ENCODE measurements around the gene DBNL. TPM values are rescaled to one million over a fixed set of nuclear protein-coding genes. Genes with fewer than 3 reads are reported as not detected.

The DBNL gene
- total RNA-seq, 2 experiments from 2014 or later: 148 to 153 TPM

DNA sequence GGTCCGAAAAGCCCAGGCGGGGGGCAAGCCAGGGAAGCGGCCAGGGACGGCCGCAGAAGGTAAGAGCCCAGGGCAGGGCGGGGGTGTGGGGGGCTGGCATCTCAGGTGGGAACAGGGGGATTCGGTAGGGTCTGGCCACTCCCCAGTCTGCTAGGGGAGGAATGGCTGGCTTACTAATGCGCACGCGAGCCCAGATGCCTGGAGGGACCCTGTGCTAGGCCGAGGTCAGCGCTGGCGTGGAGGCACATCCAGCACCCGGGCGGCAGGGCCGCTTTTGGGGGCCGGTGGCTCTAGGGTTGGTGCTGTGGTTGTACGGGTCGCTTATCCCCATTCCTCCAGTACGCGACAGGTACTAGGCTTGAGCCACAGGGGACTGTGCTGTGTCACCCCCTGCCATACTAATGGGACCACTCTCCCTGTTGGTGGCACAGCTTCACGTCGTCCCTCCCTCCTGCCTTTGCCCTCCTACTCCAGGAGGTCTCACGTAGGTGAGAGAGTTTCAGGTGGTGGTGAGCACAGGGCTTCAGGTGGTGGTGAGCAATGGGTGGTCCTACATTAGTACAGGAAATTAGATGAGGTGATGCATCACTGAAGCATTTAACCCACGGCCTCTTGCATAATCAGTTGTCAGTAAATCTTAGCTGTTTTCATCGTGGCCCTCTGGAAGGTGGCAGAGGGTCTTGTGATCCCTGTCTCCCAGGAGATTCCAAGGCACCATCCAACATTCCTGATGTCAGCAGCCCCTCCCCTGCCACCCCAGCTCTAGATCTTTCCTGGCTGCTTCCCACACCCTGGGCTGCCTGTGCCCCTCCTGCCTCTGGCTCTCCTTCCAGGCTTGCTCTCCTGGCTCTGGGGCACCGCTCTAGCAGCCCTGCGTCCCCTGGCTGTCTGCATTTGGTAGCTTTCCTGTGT lies 60.6 kb downstream of the DBNL start:
- Mint-ChIP-seq H3K27me3 (peaks cover 29% of the 10 kb centered on the region), H3K27ac (no peak overlapping the region), H3K4me3 (peak overlapping the region; percentile 42), H3K9me3 (ENCODE audit: low read depth) (no peaks in the 10 kb centered on the region), H3K4me1 (peaks cover 4% of the 10 kb centered on the region), H3K36me3 (no peaks in the 10 kb centered on the region)
- CTCF ChIA-PET: no interaction called here
- ATAC-seq (peak; percentile 9), DNase-seq (no peak)

DNA sequence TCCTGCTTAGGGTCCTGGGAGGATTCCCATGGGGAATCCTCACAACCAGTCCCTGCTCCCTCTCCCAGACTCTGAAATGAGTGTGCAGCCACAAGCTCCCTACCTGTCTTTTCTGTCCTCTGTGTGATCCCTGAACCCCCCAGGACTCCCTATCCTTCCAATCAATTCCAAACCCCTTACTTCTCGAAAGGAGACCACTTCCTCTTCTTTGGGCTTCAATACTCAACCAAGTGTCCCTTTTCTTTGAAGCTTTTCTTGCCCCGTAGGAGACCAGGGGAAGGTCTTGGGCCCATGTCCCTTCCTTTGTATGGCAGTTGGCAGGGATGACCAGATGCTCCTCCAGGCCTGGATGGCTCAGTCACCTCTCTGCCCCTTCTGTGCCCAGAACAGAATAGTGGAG lies 61.3 kb downstream of the DBNL start:
- CTCF ChIA-PET: no interaction called here
- Mint-ChIP-seq H3K4me1 (peaks cover 4% of the 10 kb centered on the region), H3K4me3 (peak overlapping the region; percentile 22), H3K9me3 (ENCODE audit: low read depth) (no peaks in the 10 kb centered on the region), H3K36me3 (no peaks in the 10 kb centered on the region), H3K27me3 (peaks cover 29% of the 10 kb centered on the region), H3K27ac (no peak overlapping the region)
- ATAC-seq (no peak), DNase-seq (no peak)

DNA sequence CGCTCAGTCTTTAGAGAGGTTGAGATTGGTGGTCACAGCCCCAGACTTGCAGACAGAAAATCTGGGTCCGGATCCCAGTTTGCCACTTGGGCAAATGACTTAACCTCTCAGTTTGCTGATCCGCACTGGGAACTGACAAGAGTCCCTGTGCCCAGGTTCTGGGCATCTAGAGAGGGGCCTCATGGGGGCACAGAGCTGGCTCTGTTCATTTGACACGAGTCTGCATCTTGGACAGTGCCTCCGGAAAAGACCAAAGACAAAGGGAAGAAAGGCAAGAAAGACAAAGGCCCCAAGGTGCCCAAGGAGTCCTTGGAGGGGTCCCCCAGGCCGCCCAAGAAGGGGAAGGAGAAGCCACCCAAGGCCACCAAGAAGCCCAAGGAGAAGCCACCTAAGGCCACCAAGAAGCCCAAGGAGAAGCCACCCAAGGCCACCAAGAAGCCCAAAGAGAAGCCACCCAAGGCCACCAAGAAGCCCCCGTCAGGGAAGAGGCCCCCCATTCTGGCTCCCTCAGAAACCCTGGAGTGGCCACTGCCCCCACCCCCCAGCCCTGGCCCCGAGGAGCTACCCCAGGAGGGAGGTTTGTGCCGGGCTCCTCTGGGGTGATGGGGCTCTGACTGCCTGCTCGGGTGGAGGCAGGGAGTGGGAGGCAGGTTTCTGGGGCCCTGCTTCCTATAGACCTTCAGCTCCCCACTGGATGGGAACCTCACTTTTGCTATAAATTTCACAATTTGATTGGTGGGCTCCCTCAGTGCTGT lies 62.0 kb downstream of the DBNL start:
- CTCF ChIA-PET: interaction anchor here (1.1 kb wide), 1 partner anchor 9 kb away, joined by 3 read pairs; no protein-coding TSS in a partner anchor
- ATAC-seq: no peak
- Mint-ChIP-seq H3K27ac (no peak overlapping the region), H3K27me3 (peaks cover 29% of the 10 kb centered on the region), H3K9me3 (ENCODE audit: low read depth) (no peaks in the 10 kb centered on the region), H3K4me1 (peaks cover 4% of the 10 kb centered on the region), H3K36me3 (no peaks in the 10 kb centered on the region), H3K4me3 (no peak overlapping the region)
- no peak for DNase-seq

DNA sequence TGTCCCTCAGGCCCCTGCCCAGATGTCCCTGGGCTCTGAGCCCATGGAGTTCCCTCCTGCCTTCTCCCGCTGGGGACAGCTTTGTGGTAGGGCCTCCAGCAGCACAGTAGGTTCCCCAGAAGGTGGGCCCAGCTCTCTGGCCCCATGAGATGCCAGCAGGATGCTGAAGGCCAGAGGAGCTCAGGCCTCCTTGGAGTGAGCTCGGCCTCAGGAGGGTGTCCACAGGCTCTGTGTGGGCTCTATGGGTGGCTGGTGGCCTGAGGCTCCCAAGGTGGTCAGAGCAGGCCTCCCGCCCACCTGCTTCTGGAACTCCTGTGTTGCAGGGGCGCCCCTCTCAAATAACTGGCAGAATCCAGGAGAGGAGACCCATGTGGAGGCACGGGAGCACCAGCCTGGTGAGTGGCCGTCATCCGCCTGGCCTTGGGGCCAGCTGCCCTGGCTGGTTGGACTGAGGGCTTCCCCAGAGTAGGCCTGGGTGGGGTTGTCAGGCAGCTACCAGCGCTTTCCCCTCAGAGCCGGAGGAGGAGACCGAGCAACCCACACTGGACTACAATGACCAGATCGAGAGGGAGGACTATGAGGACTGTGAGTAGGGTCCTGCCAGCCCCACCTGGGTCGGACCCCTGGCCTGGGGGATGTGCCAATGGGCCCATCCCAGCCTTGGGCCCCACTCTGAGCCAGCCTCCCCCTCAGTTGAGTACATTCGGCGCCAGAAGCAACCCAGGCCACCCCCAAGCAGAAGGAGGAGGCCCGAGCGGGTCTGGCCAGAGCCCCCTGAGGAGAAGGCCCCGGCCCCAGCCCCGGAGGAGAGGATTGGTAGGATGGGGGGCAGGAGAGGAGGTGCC lies 62.8 kb downstream of the DBNL start:
- no peak overlapping the region for H3K4me3 Mint-ChIP-seq

DNA sequence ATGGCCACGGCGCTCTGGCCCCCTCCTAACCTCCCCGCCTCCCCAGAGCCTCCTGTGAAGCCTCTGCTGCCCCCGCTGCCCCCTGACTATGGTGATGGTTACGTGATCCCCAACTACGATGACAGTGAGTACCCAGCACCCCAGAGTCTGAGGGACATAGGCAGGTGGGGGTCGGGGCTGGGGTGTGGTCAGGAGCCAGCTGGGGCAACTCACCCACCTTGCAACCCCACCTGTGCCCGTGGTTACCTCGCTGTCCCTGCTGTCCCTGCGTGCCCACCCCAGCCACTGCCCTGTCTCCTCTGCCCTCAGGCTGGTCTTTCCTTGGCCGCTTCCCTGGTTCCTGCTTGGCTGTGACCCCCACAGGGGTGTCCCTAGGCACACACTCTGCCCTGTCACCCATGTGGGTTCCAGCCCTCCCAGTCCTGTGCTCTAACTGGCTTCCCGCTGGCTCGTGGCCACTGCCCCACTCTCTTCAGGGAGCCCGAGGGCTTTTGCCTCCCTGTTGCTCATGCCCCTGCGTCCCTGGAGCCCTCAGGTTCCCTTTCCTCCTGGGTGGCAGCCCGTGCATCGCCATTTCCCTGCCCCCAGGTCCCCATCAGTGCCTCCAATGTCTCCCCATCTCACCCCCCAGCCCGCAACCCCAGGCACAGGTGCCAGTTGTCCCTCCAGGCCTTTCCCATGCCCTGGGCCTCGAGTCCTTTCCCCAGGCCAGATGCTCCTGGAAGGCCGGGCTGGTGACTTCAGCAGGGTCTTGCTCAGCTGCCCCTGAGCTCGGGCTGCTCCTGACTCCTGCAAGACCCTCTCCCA lies 63.7 kb downstream of the DBNL start:
- Mint-ChIP-seq H3K36me3 (no peaks in the 10 kb centered on the region), H3K4me3 (no peak overlapping the region), H3K27me3 (peaks cover 18% of the 10 kb centered on the region), H3K27ac (no peak overlapping the region), H3K4me1 (peaks cover 4% of the 10 kb centered on the region), H3K9me3 (ENCODE audit: low read depth) (no peaks in the 10 kb centered on the region)
- no peak for DNase-seq
- ATAC-seq: no peak
- CTCF ChIA-PET: interaction anchor here (1.1 kb wide), 1 partner anchor 10 kb away, joined by 3 read pairs; no protein-coding TSS in a partner anchor

More for the DNA sequence above, 62.8 kb downstream of the DBNL start:
- ATAC-seq: no peak
- Mint-ChIP-seq H3K4me1 (peaks cover 4% of the 10 kb centered on the region), H3K27me3 (peaks cover 26% of the 10 kb centered on the region), H3K27ac (no peak overlapping the region), H3K9me3 (ENCODE audit: low read depth) (no peaks in the 10 kb centered on the region), H3K36me3 (no peaks in the 10 kb centered on the region)
- CTCF ChIA-PET: interaction anchor here (1.1 kb wide), 1 partner anchor 10 kb away, joined by 3 read pairs; no protein-coding TSS in a partner anchor
- DNase-seq: no peak

DNA sequence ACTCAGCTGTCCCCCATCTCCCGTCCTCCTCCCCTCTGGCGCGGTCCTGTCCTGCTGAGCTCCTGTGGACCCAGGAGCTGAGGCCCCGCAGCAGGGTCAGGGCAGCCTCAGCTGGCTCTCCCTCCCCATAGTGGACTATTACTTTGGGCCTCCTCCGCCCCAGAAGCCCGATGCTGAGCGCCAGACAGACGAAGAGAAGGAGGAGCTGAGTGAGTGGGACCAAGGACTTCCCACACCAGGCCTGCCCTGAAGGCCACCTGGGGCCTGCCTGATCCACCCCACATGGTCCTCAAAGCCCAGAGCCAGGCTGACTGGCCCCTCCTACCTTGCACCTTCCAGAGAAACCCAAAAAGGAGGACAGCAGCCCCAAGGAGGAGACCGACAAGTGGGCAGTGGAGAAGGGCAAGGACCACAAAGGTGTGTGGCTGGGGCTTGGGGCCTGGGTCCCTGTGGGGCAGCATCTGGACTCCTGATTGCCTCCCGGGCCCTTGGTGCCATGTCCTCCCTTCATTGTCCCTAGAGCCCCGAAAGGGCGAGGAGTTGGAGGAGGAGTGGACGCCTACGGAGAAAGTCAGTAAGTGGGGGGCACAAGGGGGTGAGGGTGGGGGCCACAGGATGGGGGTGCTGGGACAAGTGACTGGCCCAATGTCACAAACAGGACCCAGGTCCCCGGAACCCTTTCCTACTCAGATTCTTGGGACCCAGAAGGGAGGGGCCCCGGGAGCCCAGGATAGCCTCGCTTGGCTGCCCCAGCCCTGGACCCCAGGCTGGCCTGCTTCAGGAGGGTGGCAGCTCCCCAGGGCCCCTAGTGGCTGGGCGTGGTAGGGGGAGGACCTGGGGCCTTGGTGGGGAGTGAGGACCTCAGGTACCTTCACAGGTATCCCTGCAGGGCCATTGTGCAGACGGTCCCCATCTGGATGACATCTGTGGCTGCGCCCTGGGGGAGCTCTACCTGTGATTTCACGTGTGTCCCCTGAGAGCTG lies 64.6 kb downstream of the DBNL start:
- H3K9me3 Mint-ChIP-seq (ENCODE audit: low read depth): no peaks in the 10 kb centered on the region
- ATAC-seq (no peak), DNase-seq (no peak)
- CTCF ChIA-PET: interaction anchor here (0.8 kb wide), 1 partner anchor 10 kb away, joined by 3 read pairs; no protein-coding TSS in a partner anchor
- peaks cover 4% of the 10 kb centered on the region for H3K4me1 Mint-ChIP-seq
- peaks cover 13% of the 10 kb centered on the region for H3K27me3 Mint-ChIP-seq
- H3K4me3 Mint-ChIP-seq: no peak overlapping the region
- H3K27ac Mint-ChIP-seq: no peak overlapping the region
- peaks cover 5% of the 10 kb centered on the region for H3K36me3 Mint-ChIP-seq

DNA sequence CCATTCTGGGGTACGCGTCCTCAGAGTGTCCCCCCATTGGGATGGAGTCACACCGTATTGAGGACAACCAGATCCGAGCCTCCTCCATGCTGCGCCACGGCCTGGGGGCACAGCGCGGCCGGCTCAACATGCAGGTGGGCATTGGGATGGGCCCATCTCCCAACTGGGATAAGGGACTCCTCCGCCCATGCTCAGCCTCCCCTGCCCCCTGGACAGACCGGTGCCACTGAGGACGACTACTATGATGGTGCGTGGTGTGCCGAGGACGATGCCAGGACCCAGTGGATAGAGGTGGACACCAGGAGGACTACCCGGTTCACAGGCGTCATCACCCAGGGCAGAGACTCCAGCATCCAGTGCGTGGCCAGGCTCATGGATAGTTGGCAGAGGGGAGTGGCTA lies 65.5 kb downstream of the DBNL start:
- H3K27ac Mint-ChIP-seq: no peak overlapping the region

DNA sequence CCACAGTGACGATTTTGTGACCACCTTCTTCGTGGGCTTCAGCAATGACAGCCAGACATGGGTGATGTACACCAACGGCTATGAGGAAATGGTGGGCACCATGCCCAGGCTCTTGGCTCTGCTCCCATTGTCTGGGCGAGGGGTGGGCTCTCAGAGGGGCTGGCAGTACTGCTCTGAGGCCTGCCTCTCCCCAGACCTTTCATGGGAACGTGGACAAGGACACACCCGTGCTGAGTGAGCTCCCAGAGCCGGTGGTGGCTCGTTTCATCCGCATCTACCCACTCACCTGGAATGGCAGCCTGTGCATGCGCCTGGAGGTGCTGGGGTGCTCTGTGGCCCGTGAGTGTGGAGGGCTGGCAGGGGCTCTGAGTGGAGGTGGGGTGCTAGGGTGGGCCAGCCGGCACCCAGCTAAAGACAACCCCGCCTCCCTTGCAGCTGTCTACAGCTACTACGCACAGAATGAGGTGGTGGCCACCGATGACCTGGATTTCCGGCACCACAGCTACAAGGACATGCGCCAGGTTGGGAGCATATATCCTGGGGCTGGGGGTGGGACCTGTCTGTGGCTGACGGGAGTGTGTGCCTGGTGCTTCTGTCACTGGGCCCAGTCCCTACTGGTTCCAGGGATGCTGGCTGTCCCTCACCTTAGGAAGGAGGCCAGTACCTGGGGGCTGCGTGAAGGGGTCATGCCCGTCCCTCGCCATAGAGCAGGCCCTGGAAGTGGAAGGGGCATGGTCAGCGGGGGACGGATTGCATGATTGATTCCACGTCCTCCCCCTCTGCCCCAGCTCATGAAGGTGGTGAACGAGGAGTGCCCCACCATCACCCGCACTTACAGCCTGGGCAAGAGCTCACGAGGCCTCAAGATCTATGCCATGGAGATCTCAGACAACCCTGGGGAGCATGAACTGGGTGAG lies 66.5 kb downstream of the DBNL start:
- H3K4me1 Mint-ChIP-seq: no peaks in the 10 kb centered on the region
- peaks cover 5% of the 10 kb centered on the region for H3K36me3 Mint-ChIP-seq
- no peak for ATAC-seq
- no peak overlapping the region for H3K27ac Mint-ChIP-seq
- H3K4me3 Mint-ChIP-seq: no peak overlapping the region
- peaks cover under 1% of the 10 kb centered on the region for H3K27me3 Mint-ChIP-seq
- H3K9me3 Mint-ChIP-seq (ENCODE audit: low read depth): no peaks in the 10 kb centered on the region
- CTCF ChIA-PET: interaction anchor here (1.1 kb wide), 1 partner anchor 14 kb away, joined by 3 read pairs; no protein-coding TSS in a partner anchor
- DNase-seq: no peak

More for the DNA sequence above, 65.5 kb downstream of the DBNL start:
- ATAC-seq (no peak), DNase-seq (no peak)
- H3K27me3 Mint-ChIP-seq: peaks cover 10% of the 10 kb centered on the region
- H3K4me3 Mint-ChIP-seq: no peak overlapping the region
- peaks cover 5% of the 10 kb centered on the region for H3K36me3 Mint-ChIP-seq
- no peaks in the 10 kb centered on the region for H3K9me3 Mint-ChIP-seq (ENCODE audit: low read depth)
- CTCF ChIA-PET: interaction anchor here (0.8 kb wide), 1 partner anchor 11 kb away, joined by 3 read pairs; no protein-coding TSS in a partner anchor
- H3K4me1 Mint-ChIP-seq: peaks cover 4% of the 10 kb centered on the region
